Subcutaneous abdominal adipose tissue (tissue), 5 donors: Measurements from ENCODE around the gene CEP112.

Source experiments
- H3K27ac ChIP-seq: one replicate; pipeline ENCODE4 v1.7.0; 2013; ENCODE audit warnings: low read depth, mild to moderate bottlenecking, inconsistent platforms, low read length, moderate library complexity
- H3K27me3 ChIP-seq, 5 donors: one replicate each; pipeline ENCODE4 v1.7.0; 2013; ENCODE audit warnings: low read length in 5 of 5, inconsistent platforms in 1 of 5; ENCODE audit not compliant: control insufficient read depth in 5 of 5, insufficient read depth in 4 of 5
- H3K36me3 ChIP-seq, 5 donors: one replicate each; pipeline ENCODE4 v1.7.0; 2013; ENCODE audit warnings: low read length in 5 of 5; ENCODE audit not compliant: control insufficient read depth in 5 of 5, insufficient read depth in 5 of 5
- H3K4me1 ChIP-seq, 5 donors: one replicate each; pipeline ENCODE4 v1.7.0; 2013; ENCODE audit warnings: low read length in 5 of 5, mild to moderate bottlenecking in 3 of 5, moderate library complexity in 1 of 5; ENCODE audit not compliant: control insufficient read depth in 5 of 5, insufficient read depth in 5 of 5
- H3K4me3 ChIP-seq, 5 donors: one replicate each; pipeline ENCODE4 v1.7.0; 2013; ENCODE audit warnings: low read length in 5 of 5, low read depth in 1 of 5
- H3K9ac ChIP-seq, 5 donors: one replicate each; pipeline ENCODE4 v1.7.0; 2013; ENCODE audit warnings: low read length in 5 of 5, mild to moderate bottlenecking in 4 of 5, moderate library complexity in 3 of 5
- H3K9me3 ChIP-seq, 5 donors: one replicate each; pipeline ENCODE4 v1.7.0; 2013; ENCODE audit warnings: low read length in 5 of 5; ENCODE audit not compliant: control insufficient read depth in 5 of 5
- donor health status: healthy.
- donor health status: healthy.
- donor health status: healthy.
- donor health status: healthy.
- donor health status: healthy.

The CEP112 gene

DNA sequence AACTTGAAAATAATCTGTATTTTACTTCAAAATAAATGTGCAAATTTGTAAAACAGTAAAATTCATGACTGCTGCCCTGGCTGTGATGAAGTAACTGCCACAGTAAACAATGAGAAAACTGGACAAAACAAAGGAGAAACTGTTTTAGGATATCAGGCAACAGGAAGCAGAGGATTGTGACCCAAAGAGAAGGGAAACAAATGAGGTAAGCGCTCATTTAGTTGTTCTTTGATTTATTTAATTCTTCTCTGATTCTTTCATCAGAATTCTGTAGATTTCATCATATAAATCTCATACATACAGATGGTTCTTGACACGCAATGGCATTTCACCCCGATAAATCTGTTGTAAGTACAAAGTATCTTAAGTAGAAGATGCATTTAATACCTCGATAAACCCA is 432.4 kb downstream of the CEP112 start:
- H3K27me3 ChIP-seq: no peaks in the 10 kb centered on the region
- no peaks in the 10 kb centered on the region for H3K4me1 ChIP-seq
- no peak overlapping the region for H3K9ac ChIP-seq
- no peaks in the 10 kb centered on the region for H3K36me3 ChIP-seq
- H3K9me3 ChIP-seq: peaks cover 0 to 4% (median 0%) of the 10 kb centered on the region in 5 donors
- no peak overlapping the region for H3K4me3 ChIP-seq
- no peak overlapping the region for H3K27ac ChIP-seq

GRCh38 chr17:65756760-65757159 is 435.2 kb downstream of the CEP112 start:
- Histone ChIP-seq H3K36me3 (no peaks in the 10 kb centered on the region), H3K4me3 (no peak overlapping the region), H3K27ac (no peak overlapping the region), H3K9ac (no peak overlapping the region), H3K9me3 (peaks cover 0 to 4% (median 0%) of the 10 kb centered on the region in 5 donors), H3K4me1 (no peaks in the 10 kb centered on the region), H3K27me3 (no peaks in the 10 kb centered on the region)

- no peaks in the 10 kb centered on the region for H3K27me3 ChIP-seq
- peaks cover 0 to 4% (median 0%) of the 10 kb centered on the region in 5 donors for H3K9me3 ChIP-seq
- H3K4me1 ChIP-seq: peaks cover 0 to 6% (median 5%) of the 10 kb centered on the region in 5 donors
- H3K27ac ChIP-seq: no peak overlapping the region
- no peaks in the 10 kb centered on the region for H3K36me3 ChIP-seq
- no peak overlapping the region for H3K9ac ChIP-seq
- H3K4me3 ChIP-seq: no peak overlapping the region
Observed at GRCh38 chr17:65755799-65756198, 436.1 kb downstream of the CEP112 start.

DNA sequence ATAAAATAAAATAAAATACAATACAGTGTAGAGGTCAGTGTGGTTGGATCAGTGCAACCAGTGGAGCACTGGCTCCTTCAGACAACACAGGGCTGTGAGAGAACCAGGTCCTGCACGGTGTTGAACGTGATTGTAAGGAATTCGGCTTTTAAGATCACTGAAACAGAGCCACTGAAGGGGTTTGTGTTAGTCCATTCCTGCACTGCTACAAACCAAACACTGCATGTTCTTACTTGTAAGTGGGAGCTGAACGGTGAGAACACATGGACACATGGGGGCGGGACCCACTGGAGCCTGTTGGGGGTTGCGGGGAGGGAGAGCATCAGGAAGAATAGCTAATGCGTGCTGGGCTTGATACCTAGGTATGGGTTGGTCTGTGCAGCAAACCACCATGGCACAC is 437.3 kb downstream of the CEP112 start:
- H3K27ac ChIP-seq: no peak overlapping the region
- no peaks in the 10 kb centered on the region for H3K27me3 ChIP-seq
- H3K4me3 ChIP-seq: no peak overlapping the region
- peaks cover 0 to 10% (median 10%) of the 10 kb centered on the region in 5 donors for H3K4me1 ChIP-seq
- peaks cover 0 to 4% (median 0%) of the 10 kb centered on the region in 5 donors for H3K9me3 ChIP-seq
- no peaks in the 10 kb centered on the region for H3K36me3 ChIP-seq
- H3K9ac ChIP-seq: no peak overlapping the region

GRCh38 chr17:65754081-65754480 is 437.9 kb downstream of the CEP112 start:
- no peak overlapping the region for H3K4me3 ChIP-seq
- H3K4me1 ChIP-seq: peaks cover 0 to 10% (median 10%) of the 10 kb centered on the region in 5 donors
- H3K9me3 ChIP-seq: peaks cover 0 to 4% (median 0%) of the 10 kb centered on the region in 5 donors
- no peaks in the 10 kb centered on the region for H3K27me3 ChIP-seq
- no peaks in the 10 kb centered on the region for H3K36me3 ChIP-seq
- H3K27ac ChIP-seq: no peak overlapping the region
- H3K9ac ChIP-seq: no peak overlapping the region

DNA sequence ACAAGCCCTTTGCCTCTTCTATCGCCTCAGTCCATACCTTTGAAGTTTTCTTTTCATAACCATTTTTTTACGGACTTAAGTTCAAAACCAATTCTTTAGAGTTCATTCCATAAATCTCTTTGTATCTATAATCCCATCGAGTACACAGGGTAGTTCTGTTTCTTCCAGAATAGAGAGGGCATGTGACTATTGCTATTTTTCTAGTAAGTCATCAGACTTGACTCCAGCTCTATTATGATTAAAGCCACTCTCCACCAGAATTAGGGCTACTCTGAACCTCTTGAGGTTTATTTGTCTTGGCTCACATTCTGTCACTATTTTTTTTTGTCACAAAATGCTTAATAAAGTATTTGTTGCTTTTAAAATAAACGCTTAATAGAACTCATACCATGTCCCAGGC is 438.6 kb downstream of the CEP112 start:
- Histone ChIP-seq H3K4me1 (peaks cover 0 to 10% (median 10%) of the 10 kb centered on the region in 5 donors), H3K4me3 (no peak overlapping the region), H3K9me3 (peaks cover 0 to 4% (median 0%) of the 10 kb centered on the region in 5 donors), H3K27me3 (no peaks in the 10 kb centered on the region), H3K27ac (no peak overlapping the region), H3K36me3 (no peaks in the 10 kb centered on the region), H3K9ac (no peak overlapping the region)

DNA sequence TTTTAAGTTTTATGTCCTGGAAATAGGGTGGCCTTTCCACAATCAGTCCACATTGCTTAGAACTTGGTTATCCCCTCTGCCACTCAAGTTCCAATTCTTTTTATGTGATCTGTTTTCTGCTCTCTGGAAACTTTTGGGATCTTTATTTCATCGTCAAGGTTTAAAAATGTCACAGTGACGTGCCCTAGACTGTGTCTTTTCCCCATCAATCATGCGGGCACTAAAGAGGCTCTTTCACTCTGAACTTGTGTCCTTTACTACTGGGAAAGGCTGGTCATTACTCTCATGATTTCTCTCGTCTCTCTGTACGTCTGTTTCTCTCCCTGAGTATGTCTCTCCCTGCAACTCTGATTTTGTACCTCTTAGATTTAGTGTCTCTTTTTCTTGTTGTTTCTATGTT is 440.7 kb downstream of the CEP112 start:
- Histone ChIP-seq H3K9ac (no peak overlapping the region), H3K9me3 (no peaks in the 10 kb centered on the region), H3K27ac (no peak overlapping the region), H3K36me3 (no peaks in the 10 kb centered on the region), H3K27me3 (no peaks in the 10 kb centered on the region), H3K4me1 (peaks cover 0 to 10% (median 10%) of the 10 kb centered on the region in 5 donors), H3K4me3 (no peak overlapping the region)

GRCh38 chr17:65750631-65751115 is 441.3 kb downstream of the CEP112 start:
- Histone ChIP-seq H3K27me3 (no peaks in the 10 kb centered on the region), H3K9me3 (no peaks in the 10 kb centered on the region), H3K36me3 (no peaks in the 10 kb centered on the region), H3K4me1 (peaks cover 0 to 10% (median 10%) of the 10 kb centered on the region in 5 donors), H3K27ac (no peak overlapping the region), H3K4me3 (no peak overlapping the region), H3K9ac (no peak overlapping the region)

DNA sequence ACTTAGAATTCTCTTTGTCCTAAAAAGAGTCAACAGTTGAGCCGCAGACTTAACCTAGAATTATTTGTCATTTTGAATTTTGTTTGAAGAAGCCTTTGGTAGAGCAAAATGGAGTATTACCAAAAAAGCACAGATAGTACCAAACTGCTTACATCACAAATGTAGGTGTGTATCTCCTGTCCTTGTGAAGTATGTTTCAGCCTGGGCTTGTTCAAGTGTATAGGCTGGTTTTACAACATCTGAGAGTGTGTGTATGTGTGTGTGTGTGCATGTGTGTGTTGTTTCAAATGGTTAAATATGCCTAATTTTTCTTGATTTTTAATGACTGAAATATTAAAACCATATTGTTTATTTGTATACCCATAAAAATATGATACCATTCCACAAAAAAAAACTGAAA is 441.8 kb downstream of the CEP112 start:
- Histone ChIP-seq H3K4me1 (peaks cover 0 to 10% (median 10%) of the 10 kb centered on the region in 5 donors), H3K36me3 (no peaks in the 10 kb centered on the region), H3K9me3 (no peaks in the 10 kb centered on the region), H3K4me3 (no peak overlapping the region), H3K27ac (no peak overlapping the region), H3K9ac (no peak overlapping the region), H3K27me3 (no peaks in the 10 kb centered on the region)

- Histone ChIP-seq H3K4me3 (no peak overlapping the region), H3K27me3 (no peaks in the 10 kb centered on the region), H3K9me3 (no peaks in the 10 kb centered on the region), H3K4me1 (peaks cover 0 to 10% (median 10%) of the 10 kb centered on the region in 5 donors), H3K36me3 (no peaks in the 10 kb centered on the region), H3K27ac (no peak overlapping the region), H3K9ac (no peak overlapping the region)
Observed at GRCh38 chr17:65749479-65749878, 442.5 kb downstream of the CEP112 start.
